ENCODE measurements around the gene MYNN. TPM values are rescaled to one million over a fixed set of nuclear protein-coding genes. Genes with fewer than 3 reads are reported as not detected.
"Not testable (repeated sequence)": the region's sequence is repeated elsewhere in the genome, so short reads cannot be mapped to it uniquely, and the experiment has no call there.

The MYNN gene
- polyA plus RNA-seq (ENCODE audit: insufficient read length in 4 of 4): 10 to 100 TPM; 26.2 to 32.7 (median 29.8) TPM

GRCh38 chr3:169772897-169773816 is at the start of gene MYNN:
Gene MYNN (plus strand): TSS chr3:169773396. CDS start chr3:169774296, 900 bp downstream.
- peak; percentile 86 to 88 (median 86) for DNase-seq (ENCODE audit: low read depth in 4 of 4, low spot score in 2 of 4)

- not testable (repeated sequence) for DNase-seq (ENCODE audit: low read depth in 4 of 4, low spot score in 2 of 4)
These were observed 41.3 kb upstream of the MYNN start for GRCh38 chr3:169731857-169732256.

- DNase-seq (ENCODE audit: low read depth in 4 of 4, low spot score in 2 of 4): no peak
These were observed 34.1 kb upstream of the MYNN start for GRCh38 chr3:169739067-169739466.

- no peak for DNase-seq (ENCODE audit: low read depth in 4 of 4, low spot score in 2 of 4)
These were observed 28.7 kb upstream of the MYNN start for GRCh38 chr3:169744366-169745054.

- DNase-seq (ENCODE audit: low read depth in 4 of 4, low spot score in 2 of 4): no peak
These were observed 26.3 kb upstream of the MYNN start for GRCh38 chr3:169746924-169747323.

- no peak for DNase-seq (ENCODE audit: low read depth in 4 of 4, low spot score in 2 of 4)
These were observed 24.5 kb upstream of the MYNN start for GRCh38 chr3:169748670-169749069.

GRCh38 chr3:169750665-169751064 is 22.5 kb upstream of the MYNN start:
- DNase-seq (ENCODE audit: low read depth in 4 of 4, low spot score in 2 of 4): no peak

- no peak for DNase-seq (ENCODE audit: low read depth in 4 of 4, low spot score in 2 of 4)
These were observed 21.3 kb upstream of the MYNN start for GRCh38 chr3:169751875-169752274.

- no peak for DNase-seq (ENCODE audit: low read depth in 4 of 4, low spot score in 2 of 4)
These were observed 18.5 kb upstream of the MYNN start for GRCh38 chr3:169754711-169755110.

- DNase-seq (ENCODE audit: low read depth in 4 of 4, low spot score in 2 of 4): no peak
These were observed 17.7 kb upstream of the MYNN start for GRCh38 chr3:169755488-169755887.

GRCh38 chr3:169758359-169758994 is 14.7 kb upstream of the MYNN start:
- no peak for DNase-seq (ENCODE audit: low read depth in 4 of 4, low spot score in 2 of 4)

GRCh38 chr3:169759256-169759655 is 13.9 kb upstream of the MYNN start:
- no peak for DNase-seq (ENCODE audit: low read depth in 4 of 4, low spot score in 2 of 4)

- DNase-seq (ENCODE audit: low read depth in 4 of 4, low spot score in 2 of 4): no peak
These were observed 12.7 kb upstream of the MYNN start for GRCh38 chr3:169760479-169760878.

GRCh38 chr3:169764312-169764881 is 8.8 kb upstream of the MYNN start:
- peak in 2 of 4 donors; percentile 36 for DNase-seq (ENCODE audit: low read depth in 4 of 4, low spot score in 2 of 4)

- DNase-seq (ENCODE audit: low read depth in 4 of 4, low spot score in 2 of 4): peak; percentile 75 to 90 (median 85)
These were observed 8.1 kb upstream of the MYNN start, which contains the start of gene TERC for GRCh38 chr3:169764882-169765612. Gene TERC (minus strand): TSS chr3:169765060.

- peak; percentile 57 to 75 (median 66) for DNase-seq (ENCODE audit: low read depth in 4 of 4, low spot score in 2 of 4)
These were observed 3.7 kb upstream of the MYNN start, which contains the start of gene ACTRT3 for GRCh38 chr3:169769287-169770181. Gene ACTRT3 (minus strand): TSS chr3:169769561. CDS start chr3:169769520, 41 bp downstream.

- DNase-seq (ENCODE audit: low read depth in 4 of 4, low spot score in 2 of 4): peak; percentile 86 to 98 (median 88)
These were observed 1.5 kb upstream of the MYNN start for GRCh38 chr3:169771497-169772304.

- peak; percentile 77 to 95 (median 82) for DNase-seq (ENCODE audit: low read depth in 4 of 4, low spot score in 2 of 4)
These were observed 795 bp upstream of the MYNN start for GRCh38 chr3:169772305-169772896.
